CMK (cell line): Measurements from ENCODE around the gene ADD3.
"Not testable (repeated sequence)": the region's sequence is repeated elsewhere in the genome, so short reads cannot be mapped to it uniquely, and the experiment has no call there.

Experiments used
- DNase-seq: peaks from one replicate; pipeline ENCODE4 v3.0.0-alpha.2; 2010; ENCODE audit warnings: low read depth

Gene ADD3

GRCh38 chr10:110035070-110035921 lies 27.5 kb downstream of the ADD3 start:
- no peak for DNase-seq

DNA sequence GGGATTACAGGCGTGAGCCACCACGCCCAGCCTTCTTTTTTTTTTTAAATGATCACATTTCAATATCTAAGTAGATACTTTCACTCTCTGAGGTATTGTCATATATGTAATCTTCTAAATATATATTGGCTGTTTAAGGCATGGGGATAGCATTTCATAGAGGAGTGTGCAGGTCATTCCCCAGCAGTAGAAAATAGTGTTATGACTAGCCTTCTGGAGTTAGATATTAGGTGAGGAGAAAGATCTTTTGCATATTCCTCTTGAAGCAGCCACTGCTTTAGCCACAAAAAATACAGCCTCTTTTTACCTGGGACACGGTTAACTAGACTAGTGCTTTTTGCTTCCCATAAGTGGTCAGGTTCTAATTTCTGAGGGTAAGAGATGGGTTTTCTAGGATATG lies 28.9 kb downstream of the ADD3 start:
- DNase-seq = no peak

DNA sequence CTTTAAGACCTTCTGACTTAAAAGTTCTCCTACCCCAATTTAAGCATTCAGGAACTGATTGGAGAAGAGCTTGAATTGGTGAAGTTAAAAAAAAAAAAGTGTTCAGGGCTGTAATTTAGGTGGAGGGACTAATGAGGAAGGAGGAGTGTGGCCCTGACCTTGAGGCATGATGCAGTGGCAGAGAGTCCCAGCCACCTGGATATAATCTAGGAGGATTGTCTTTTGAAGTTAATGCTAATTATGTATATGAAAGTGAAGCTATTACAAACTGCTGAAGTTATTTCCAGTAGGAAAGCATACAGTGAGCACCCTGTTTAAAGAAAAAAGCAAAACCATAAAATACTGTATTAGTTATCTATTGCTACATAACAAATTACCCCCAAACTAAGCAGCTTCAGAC lies 31.5 kb downstream of the ADD3 start:
- no peak for DNase-seq

GRCh38 chr10:110040108-110040507 lies 32.3 kb downstream of the ADD3 start:
- no peak for DNase-seq

- no peak for DNase-seq
Observed at GRCh38 chr10:110040767-110041478, 33.1 kb downstream of the ADD3 start.

GRCh38 chr10:110041479-110041829 lies 33.7 kb downstream of the ADD3 start:
- no peak for DNase-seq

GRCh38 chr10:110042181-110042580 lies 34.4 kb downstream of the ADD3 start:
- no peak for DNase-seq

DNA sequence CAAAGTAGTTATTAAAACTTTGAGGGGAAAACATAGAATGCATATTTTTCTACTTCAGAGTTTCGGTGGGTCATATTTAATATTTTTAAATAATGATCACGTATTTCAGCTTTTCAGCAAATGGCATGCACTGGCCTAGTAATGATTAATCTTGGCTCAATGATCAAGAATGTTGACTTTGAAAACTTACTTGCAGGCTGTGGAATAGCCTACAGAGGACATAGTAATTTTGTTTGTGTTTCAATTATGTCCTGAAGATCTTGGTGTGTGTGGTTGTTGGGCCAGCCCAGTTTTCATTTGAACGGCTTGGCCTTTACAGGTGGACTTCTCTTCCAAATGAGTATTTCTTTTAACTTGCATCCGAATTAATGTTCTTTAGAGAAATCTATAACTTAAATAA lies 35.1 kb downstream of the ADD3 start:
- DNase-seq = no peak

DNA sequence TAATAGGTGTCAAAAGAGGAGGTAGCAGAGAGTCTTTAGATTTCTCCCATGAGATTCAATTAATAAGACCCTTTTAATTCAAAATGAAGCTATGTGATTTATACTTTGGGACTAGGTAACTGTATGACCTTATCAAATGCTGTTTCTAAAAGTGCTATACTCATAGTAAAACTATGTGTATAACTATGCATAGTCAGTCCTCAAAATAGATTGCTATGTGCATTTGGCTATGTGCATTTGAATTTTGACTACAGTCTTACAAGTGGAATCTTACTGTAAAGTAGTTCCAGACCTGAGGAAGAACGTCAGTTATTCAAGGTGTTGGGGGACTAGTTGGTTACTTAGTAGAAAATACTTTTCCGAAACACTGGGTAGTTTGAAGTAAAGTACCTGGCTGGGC lies 36.9 kb downstream of the ADD3 start:
- DNase-seq = no peak

DNA sequence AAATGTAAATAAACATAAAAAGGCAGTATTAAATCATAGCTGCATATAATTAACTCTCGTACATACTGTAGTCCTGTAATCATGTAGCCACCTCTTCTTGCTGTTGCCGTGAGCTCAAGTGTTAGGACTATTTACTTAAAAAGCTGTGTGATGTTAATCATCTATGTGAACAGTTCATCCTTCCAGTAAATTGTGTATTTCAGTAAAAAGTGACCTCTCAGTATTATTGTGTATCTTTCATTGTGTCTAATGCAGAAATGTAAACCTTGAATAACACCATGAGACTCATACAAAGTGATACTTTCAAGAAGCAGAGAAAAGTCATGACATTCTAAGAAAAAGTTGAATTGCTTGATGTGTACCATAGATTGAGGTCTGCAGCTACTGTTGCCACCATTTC lies 38.0 kb downstream of the ADD3 start:
- DNase-seq = no peak

DNA sequence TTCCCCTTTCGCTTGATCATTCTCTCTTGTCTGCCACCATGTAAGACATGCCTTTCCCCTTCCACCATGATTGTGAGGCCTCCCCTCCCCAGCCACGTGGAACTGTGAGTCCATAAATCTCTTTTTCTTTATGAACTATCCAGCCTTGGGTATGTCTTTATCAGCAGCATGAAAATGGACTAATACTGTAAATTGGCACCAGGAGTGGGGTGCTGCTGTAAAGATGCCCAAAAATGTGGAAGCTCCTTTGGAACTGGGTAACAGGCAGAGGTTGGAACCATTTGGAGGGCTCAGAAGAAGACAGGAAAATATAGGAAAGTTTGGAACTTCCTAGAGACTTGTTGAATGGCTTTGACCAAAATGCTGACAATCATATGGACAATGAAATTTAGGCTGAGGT lies 40.4 kb downstream of the ADD3 start:
- DNase-seq = not testable (repeated sequence)

DNA sequence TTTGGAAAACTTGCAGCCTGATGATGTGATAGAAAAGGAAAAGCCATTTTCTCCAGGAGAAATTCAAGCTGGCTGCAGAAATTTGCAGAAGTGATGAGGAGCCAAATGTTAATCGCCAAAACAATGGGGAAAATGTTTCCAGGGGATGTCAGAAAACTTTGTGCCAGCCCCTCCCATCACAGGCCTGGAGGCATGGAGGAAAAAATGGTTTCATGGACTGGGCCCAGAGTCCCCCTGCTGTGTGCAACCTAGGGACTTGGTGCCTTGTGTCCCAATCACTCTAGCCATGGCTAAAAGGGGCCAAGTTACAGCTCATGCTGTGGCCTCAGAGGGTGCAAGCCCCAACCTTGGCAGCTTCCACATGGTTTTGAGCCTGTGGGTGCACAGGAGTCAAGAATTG lies 41.0 kb downstream of the ADD3 start:
- no peak for DNase-seq

DNA sequence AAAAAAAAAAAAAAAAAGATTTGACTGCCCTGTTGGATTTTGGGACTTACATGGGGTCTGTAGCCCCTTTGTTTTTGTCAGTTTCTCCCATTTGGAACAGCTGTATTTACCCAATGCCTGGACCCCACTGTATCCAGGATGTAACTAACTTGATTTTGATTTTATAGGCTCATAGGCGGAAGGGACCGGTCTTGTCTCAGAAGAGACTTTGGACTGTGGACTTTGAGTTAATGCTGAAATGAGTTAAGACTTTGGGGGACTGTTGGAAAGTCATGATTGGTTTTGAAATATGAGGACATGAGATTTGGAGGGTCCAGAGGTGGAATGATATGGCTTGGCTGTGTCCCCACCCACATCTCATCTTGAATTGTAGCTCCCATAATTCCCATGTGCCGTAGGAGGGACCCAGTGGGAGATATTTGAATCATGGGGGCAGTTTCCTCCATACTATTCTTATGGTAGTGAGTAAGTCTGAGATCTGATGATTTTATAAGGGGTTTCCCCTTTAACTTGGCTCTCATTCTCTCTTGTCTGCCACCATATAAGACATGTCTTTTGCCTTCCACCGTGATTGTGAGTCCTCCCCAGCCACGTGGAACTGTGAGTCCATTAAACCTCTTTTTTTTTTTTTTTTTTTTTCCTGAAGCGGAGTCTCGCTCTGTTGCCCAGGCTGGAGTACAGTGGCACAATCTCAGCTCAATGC lies 42.3 kb downstream of the ADD3 start:
- not testable (repeated sequence) for DNase-seq

GRCh38 chr10:110051487-110051886 lies 43.7 kb downstream of the ADD3 start:
- DNase-seq = no peak

- DNase-seq = no peak
Observed at GRCh38 chr10:110052916-110053315, 45.1 kb downstream of the ADD3 start.

- DNase-seq = no peak
Observed at GRCh38 chr10:110056822-110057221, 49.0 kb downstream of the ADD3 start.

GRCh38 chr10:110057456-110057855 lies 49.7 kb downstream of the ADD3 start:
- DNase-seq = no peak

DNA sequence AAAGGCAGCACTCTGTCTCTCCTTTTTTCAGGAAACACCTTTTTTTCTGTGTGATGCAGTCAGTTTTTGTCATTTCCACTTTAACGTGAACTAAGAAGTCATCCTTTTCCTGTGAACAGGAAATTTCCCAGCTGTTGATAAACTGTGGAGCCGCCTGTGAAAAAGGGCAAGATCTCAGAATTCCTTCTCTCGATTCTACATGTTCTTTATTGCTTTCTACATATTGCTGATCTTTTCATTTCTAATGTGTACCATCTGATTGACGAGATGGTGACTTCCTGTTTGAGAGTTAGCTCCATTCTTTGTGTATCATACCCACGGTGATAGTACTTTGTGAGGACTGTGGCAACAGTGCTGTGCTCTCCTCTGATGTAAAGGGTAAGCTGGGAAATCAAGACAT lies 50.4 kb downstream of the ADD3 start:
- no peak for DNase-seq

GRCh38 chr10:110059925-110060324 lies 52.1 kb downstream of the ADD3 start:
- no peak for DNase-seq

GRCh38 chr10:110061687-110062086 lies 53.9 kb downstream of the ADD3 start:
- DNase-seq = no peak

GRCh38 chr10:110065269-110065668 lies 57.5 kb downstream of the ADD3 start:
- DNase-seq = no peak

- DNase-seq = peak; percentile 80
Observed at GRCh38 chr10:110067960-110068770, 60.4 kb downstream of the ADD3 start.
